GM19463 (cell line): Measurements from ENCODE around the gene MYLK2.

Experiments
- ATAC-seq: cut with Tn5 transposase; IDR thresholded peaks from one replicate; pipeline ENCODE4 v1.9.1; 2021; ENCODE audit warnings: mild to moderate bottlenecking, moderate library complexity; ENCODE audit not compliant: unreplicated experiment

Gene MYLK2

DNA sequence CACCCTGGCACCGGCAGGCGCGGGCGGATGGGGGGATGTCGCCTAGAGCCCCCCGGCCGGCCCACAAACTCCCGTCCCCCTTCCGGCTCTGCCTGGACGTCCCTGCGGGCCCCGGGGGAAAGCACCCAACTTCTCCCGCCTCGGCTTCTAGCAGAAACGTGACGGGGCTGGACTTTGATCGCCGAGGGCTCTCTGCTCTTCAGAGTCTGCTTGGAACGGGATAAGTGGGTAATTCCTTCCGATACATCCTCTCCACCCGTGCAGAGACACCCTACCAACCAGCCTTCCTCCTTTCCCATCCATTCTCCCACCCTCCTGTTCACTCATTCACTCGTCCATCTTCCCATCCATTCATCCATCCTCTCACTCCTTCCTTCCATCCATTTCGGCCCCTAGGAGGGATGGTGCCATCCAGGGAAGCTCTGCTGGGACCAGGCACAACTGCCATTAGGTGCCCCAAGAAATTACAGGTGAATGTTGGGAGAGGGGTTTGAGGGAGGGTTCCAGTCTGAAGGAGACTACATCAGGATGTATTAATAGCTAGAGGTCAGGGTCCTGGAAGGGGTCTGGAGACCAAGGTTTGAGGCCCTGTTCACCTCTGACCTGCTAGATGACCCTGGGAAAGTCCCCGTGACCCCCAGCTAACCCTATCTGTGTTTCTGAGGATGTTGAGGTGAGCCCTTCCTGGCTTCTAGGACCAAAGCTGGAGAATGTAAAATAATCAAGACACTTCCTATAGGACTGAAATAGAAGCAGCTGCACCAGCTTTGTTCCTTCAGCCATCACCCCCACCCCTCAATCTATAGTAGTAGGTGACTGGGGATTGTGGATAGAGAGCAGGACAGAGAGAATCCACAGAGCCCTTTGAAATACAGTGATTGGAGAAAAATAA, 51.8 kb downstream of the MYLK2 start:
- ATAC-seq: no peak

DNA sequence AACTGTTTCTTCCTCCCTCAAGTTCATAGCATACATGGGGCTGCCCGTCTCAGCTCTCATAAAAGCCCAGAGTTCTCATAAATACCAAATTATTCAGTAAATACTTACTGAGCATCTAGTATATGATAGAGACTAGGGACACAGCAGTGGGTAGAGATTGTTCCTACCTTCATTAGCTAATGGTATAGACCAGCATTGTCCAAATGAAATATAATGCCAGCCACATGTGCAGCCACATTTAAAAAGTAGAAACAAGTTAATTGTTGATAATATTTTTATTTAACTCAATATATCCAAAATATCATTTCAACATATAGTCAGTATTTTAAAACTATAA, 52.4 kb downstream of the MYLK2 start:
- no peak for ATAC-seq

DNA sequence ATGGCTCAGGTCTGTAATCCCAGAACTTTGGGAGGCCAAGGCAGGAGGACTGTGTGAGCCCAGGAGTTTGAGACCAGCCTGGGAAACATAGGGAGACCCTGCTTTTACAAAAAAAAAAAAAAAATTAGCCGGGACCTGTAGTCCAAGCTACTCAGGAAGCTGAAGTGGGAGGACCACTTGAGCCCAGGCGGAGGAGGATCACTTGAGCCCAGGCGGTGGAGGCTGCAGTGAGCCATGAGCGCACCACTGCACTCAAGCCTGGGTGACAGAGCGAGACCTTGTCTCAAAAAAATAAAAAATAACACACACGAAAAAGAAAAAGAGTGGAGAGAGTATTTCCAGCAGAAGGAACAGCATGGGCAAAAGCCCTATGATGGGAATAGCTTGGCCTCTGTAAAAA, 53.2 kb downstream of the MYLK2 start:
- ATAC-seq: no peak

DNA sequence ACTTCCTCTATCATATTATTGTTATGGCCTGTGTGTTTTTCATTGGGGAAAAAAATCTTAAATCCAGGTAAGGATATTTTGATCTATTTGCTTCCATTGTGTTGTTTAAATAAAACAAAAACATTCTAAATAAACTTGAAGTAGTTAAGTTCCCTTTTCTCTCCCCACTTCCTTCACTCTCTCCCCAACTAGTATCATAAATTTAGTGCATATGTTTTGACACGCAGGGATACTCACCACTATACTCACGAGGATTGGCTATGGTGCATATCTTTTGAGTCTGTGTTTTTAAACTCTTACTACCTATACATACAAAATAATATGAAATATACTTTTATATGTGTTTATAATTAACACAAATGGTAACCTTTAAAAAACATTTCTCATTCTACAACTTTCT, 56.5 kb downstream of the MYLK2 start:
- ATAC-seq: no peak

DNA sequence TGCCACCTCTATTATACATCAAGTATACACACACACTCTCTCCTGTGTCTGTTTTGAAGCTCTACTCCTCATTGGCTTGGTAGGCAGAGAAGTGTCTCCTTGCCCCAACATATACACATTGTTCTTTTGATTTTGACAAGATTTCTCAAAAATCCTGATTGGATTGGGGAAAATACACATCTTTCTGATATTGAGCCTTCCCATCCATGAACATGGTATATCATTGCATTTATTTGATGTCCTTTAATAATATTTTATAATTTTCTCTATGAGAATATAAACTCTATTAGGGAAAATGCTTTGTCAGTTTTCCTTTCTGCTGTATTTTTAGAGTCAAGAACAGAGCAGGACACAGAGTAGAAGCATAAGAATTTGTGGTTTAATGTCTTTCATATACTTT, 58.5 kb downstream of the MYLK2 start:
- no peak for ATAC-seq

DNA sequence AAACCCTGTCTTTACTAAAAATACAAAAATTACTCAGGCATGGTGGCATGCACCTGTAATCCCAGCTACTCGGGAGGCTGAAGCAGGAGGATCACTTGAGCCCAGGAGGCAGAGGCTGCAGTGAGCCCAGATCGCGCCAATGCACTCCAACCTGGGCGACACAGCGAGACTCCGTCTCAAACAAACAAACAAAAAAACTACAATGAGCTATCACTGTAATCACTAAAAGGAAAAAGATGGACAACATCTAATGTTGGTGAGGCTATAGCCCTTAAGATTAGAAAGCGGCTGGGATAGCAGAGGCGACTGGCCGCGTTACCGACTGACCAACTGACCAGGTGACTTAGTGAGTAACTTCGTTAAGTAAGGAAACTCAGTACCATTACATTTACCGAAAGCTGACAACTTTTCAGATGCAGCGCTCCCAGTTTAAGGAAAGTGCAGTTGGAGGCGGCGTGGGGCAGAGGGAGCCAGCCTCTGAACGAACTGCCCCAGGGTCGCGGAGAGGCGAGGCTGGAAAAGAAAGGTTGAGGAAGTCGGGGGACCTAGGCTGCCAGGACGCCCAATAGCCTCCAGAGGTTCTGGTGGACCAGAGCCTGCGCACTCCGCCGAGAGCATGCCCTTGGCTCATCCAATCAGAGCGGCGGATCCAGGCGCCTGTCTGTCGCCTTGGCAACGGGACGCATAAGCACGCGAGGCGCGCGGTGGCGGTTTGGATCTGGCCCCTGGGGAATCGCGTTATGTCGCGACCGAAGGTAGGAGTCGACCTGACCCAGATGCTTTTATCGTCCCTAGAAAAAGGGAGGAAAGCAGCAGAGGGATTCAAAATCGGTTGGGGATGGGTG, 60.2 kb downstream of the MYLK2 start:
- ATAC-seq: peak; percentile 93

DNA sequence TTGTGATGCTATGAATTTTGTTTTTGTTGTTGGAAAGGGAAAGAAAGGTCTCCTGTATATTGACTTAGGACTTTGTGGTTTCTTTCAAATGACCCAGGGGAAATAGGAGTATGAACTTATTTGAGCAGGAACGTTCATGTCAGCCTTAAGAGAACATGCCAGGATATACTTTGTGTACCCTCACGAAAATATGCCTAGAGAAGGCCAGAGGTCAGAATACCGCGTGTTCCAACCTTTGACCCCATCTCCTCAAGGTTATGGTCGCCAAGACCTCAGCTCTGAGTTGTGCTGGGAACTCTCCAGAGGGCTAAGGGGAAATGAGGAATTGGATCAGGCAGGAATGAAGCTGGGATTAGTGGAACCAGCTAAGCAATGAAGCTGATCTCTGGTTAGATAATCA, 62.8 kb downstream of the MYLK2 start:
- ATAC-seq: no peak

DNA sequence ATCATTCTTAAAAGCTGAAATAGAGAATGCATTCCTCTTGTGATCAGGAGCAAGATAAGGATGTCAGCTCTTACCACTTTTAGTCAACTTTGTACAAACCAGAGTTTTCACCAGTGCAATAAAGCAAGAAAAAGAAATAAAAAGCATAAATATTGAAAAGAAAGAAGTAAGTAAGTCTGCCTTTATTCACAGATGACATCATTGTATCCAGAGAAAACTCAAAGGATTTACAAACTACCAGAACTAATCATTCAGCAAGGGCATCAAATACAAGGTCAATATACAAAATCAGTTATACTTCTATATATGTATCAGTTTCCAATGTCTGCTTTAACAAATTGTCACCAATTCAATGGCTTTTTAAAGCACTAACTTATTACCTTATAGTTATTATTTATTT, 64.7 kb downstream of the MYLK2 start:
- ATAC-seq: no peak
